Measurements from ENCODE around the gene GPATCH2.

- TF ChIP-seq CTCF (IDR thresholded peaks at IDR 0.05; ENCODE audit: low read depth, low read length): no peak
- TF ChIP-seq EZH2phosphoT487 (IDR thresholded peaks at IDR 0.05; ENCODE audit: low read depth): no peak
Measured at GRCh38 chr1:217602380-217602779, 28.5 kb downstream of the GPATCH2 start.

All from OCI-LY3 (cell line).